GM18873 (cell line): ENCODE data around the gene AP4S1.
"Not testable (repeated sequence)": the region's sequence is repeated elsewhere in the genome, so short reads cannot be mapped to it uniquely, and the experiment has no call there.

Source experiments
- ATAC-seq: cut with Tn5 transposase; IDR thresholded peaks from one replicate; pipeline ENCODE4 v1.9.1; 2021; ENCODE audit warnings: mild to moderate bottlenecking, moderate library complexity, moderate number of reproducible peaks; ENCODE audit not compliant: unreplicated experiment, low FRiP score

AP4S1 gene, protein sequence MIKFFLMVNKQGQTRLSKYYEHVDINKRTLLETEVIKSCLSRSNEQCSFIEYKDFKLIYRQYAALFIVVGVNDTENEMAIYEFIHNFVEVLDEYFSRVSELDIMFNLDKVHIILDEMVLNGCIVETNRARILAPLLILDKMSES

DNA sequence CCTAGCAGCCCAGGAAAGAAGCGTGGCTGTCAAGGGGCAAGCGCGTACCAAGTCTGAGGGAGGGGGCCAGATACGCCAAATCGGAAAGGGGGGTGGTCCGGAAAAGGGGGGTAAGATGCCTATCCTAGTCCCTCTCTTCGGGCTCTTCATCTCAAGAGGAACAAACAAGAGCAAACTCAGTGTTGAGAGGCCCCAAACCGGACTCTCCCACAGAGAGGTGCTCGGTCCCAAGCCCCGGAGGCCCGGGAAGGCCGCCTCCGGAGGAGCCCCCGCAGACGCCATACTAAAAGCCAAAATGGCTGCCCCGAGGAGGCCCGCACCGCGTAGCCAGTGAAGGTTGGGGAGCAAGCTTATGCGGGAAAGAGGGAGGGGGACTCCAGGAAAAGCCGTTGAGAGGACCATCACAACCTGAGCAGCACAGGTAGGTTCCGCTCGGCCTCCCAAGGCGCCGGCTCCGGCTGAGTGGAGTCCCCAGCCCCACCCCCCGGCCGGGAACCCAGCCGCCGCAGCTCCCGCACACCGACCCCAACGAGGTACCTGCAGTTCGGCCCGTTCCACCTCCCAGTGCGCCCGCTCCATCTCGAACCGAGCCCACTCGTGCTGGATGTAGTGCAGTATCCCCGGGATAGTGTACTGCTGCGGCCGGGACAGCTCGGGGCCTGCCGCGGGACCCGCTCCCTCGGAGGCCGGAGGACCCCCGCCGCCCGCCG is at the start of gene AP4S1:
Gene AP4S1 (plus strand): TSS at position 283 of the 710 bp plus-strand sequence. CDS start 40,548 bp downstream, outside the sequence.
- no peak for ATAC-seq

DNA sequence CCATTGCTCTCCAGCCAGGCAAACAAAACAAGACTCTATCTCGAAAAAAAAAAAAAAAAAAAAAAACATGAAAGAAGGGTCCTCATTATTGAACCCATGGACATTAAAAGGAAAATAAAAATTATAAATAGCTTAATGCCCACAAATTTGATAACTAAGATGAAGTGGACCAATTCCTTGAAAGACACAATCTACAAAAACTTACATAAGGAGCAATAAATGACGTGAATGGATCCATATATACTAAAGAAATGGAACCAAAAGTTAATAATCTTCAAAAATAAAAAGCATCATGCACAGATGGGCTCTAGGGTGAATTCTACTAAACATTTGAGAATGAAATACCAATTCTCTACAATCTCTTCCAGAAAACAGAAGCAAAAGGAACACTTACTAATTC is 47.7 kb upstream of the AP4S1 start:
- ATAC-seq: no peak

DNA sequence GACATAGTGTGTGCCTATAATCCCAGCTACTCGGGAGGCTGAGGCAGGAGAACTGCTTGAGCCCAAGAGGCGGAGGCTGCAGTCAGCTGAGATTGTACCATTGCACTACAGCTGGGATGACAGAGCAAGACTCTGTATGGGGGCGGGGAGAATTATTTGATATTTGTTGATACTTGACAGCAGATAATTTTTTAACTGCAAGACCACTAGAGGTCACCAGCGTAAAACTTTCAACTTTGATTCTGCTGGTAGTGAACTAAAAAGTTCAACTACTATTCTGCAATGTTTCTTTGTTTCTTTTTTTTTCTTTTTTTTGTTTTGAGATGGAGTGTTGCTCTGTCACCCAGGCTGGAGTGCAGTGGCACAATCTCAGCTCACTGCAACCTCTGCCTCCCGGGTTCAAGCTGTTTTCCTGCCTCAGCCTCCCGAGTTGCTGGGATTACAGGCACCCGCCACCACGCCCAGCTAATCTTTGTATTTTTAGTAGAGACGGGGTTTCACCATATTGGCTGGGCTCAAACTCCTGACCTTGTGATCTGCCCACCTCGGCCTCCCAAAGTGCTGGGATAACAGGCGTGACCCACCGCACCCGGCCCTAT is 45.2 kb upstream of the AP4S1 start:
- ATAC-seq: not testable (repeated sequence)

DNA sequence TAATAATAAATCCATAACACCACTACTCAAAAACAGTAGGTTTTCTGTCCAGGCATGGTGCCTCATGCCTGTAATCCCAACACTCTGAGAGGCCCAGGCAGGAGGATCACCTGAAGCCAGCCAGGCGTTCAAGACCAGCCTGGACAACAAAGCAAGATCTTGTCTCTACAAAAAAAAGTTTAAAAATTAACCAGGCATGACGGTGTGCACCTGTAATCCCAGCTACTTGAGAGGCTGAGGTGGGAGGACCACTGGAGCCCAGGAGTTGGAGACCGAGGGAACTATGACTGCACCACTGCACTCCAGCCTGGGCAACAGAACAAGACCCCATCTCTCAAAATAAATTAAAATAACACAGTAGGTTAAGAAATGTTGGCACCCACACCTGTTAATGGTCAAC is 44.5 kb upstream of the AP4S1 start:
- ATAC-seq: no peak

DNA sequence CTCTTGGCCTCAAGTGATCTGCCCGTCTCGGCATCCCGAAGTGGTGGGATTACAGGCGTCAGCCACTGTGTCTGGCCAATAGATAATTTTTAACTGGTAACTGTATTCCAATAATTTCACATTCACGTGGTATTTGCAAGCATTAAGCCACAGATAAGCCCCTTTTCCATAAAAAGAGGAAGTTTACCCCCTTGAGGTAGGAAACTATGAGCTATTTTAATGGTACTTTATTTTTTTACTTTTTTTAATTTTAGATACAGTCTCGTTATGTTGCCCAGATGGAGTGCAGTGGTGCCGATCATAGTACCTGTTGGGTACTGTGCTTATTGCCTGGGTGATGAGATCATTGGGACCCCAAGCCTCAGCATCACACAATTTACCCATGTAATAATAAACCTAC is 42.9 kb upstream of the AP4S1 start:
- no peak for ATAC-seq

DNA sequence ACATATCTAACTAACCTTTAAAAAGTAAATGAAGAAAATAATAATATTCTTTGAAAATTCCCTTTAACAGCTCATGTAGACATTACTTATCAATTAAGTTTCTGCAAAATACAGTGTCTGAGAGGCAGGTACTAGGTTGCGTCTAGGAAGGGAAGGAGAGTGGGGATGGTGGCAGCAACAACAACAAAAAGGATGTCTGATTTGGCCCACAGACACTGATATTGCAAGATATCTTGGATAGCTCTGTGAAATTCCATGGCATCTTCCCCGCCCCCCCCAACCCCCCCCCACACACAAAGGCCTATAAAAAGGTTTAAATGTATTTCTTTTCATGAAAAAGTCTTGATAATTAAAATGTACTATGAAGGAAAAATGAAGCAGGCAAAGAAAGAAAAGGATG is 41.6 kb upstream of the AP4S1 start:
- ATAC-seq: no peak

DNA sequence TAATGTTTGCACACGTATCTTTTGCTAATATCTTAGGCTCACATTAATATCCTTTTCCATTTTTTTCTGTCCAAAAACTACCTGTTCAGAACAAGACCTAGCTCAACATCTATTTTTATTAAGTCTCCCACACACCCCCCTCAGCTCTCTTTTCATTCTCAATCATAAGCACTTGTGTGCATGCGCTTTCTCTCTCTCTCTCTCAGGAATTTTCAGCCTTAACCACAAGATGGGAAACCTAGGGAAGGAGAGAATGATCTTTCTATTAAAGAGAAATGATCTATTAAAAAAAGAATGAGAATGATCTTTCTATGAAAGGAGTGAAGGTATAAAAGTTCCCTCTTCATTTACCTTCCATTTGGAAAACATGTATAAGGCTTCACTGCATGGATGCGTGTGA is 39.7 kb upstream of the AP4S1 start:
- no peak for ATAC-seq

DNA sequence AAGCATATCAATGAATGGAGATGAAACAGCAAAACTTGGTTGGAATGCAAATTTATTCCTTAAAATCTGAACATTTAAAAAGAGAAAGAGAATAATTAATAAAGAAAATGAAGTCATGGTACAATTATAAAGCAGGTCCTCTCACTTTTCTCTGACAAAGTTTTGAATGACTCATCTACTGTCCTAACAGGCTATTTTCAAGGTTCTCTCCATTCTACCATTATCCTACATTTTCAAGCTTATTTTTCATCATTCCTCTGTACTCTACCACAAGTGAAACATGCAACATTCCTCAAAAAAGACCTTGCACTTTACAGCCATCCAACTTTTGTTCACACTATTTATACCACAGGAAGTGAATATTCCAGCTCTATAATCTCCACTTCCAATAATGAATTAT is 36.9 kb upstream of the AP4S1 start:
- ATAC-seq: no peak

DNA sequence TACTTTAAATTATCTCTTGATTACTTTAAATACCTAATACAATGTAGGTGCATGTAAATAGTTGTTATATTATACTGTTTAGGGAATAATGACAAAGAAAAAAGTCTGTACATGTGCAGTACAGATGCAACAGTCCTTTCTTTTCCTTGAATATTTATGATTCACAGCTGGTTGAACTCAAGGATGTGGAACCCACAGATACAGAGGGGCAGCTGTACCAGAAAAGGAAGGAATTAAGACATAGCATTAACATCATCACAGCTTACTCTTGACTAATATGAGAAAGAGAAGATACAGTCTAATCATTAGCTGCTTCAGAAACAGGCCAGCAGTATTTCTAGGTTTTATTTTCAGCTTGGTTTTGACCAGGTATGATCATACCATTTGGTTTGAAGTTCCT is 34.7 kb upstream of the AP4S1 start:
- ATAC-seq: no peak

DNA sequence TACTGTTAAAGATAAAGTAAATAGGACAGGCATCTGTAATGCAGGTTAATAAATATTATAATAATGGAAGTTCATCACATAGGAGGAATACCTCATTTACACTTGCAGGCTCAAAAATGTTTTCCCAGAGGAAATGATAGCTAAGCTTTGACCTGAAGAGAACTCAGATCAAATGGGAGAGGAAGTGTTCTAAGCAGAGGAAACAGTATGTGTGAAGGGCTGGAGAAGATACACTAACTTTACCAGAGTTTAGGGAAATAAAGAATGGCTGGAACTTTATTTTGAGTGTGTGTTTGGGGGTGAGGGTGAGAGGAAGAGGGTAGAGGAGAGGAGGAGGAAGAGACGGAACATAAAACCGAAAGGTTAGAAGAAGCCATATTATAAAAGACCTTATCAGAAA is 34.0 kb upstream of the AP4S1 start:
- no peak for ATAC-seq

DNA sequence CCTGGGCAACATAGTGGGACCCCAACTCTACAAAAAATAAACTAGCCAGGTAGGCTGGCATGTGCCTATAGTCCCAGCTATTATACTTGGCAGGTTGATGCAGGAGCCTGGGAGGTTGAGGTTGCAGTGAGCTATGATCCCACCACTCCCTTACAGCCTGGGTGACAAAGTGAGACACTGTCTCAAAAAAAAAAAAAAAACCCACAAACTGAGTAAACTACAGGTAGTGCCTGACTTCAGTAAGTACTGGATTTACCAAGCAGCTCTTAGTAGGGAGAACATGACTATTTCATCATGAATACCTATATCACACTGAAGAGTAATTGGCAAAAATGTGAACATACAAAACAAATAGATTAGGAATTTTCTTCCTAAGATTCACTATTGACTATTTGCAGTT is 32.4 kb upstream of the AP4S1 start:
- no peak for ATAC-seq

DNA sequence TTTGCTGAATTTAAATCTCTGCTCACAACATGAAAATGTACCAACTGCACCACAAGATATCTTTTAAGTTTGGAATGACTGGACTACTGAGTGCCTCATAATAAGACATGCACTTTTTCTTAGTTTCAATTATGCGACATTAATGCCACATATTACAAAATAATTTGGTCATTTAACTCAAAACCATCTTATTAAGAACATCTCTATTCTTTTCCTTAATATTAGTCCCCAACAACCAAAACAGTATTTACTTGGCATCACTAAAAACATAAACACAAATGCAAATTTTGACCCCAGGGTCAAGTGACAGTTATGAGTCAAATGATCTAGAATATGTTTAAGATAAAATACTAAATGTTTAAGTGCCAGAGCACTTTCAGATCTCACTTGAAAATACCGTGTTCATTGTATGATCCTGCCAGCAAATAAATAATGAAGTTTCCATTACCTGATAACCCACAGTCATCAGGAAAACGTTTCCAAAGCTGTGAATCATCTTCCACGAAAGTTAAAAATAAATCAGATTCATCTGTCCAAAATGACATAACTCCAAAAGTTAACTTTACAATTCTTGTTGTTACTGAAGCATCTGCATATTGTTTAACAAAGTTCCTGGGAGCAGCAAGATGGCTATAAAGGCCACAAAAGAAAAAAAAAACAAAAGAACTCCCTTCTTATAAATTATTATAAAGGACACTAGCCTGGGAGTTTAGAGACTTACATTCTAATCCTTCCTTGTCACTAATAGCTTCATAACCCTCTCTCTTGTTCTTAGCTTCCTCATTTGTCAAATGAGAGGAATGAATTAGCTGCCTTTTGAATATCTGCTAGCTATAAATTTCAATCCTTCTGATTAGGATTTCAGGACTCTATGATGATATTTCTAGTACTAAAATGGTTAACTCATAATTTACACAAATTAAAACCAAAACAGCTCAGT is 30.5 kb upstream of the AP4S1 start:
- ATAC-seq: peak; percentile 69

DNA sequence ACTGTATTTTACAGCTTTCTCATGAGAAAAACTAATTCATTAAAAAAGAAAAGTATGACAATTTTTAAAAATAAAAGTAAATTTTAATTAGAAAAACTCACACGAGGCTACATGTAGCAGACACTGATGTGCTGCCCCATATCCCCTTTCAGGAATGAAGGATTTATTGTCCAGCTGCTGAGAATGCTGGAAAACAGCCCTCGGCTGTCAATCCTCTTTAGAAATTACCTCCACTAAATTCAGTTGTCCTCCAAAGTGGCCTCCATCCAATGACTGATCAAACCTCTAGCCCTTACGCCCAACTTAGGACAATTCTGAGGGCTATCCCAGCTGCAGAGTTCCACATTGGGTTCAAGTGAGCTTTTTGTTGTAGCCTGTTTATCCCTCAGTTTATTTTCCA is 29.8 kb upstream of the AP4S1 start:
- no peak for ATAC-seq

DNA sequence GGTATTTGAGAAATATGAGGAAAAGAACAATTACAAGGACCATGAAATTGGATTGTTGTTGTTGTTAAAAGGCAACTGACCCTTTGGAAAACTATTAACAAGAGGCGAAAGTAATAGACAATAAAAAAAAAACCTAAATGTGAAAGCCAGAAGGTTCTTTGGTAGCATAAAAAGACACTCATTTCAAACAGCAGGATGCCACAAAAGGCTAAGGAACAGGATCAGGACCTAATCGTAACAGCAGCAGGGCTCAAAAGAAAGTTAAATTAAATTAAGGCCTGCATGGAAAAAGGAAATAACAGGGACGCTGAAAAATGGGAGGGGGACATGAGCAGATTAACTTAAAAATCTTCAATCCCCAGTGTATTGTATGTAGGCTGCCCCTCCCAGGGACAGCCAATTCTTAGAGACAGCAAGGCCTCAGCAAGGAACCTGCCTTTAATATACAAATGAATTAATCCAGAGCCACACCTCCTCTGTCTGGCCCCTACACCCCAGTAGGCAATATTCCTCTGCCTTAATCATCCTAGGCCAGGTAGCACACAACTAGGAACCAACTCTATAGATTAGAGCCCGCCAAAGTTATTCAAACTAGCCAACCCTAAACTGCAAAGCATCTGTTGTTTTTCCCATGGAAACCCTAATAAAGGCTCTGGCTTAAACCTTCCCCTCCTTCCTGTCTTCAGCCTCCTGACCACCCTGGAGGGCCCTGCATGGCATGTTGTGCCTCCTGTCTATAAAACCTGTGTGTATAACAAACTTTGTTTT is 28.4 kb upstream of the AP4S1 start:
- ATAC-seq: no peak

DNA sequence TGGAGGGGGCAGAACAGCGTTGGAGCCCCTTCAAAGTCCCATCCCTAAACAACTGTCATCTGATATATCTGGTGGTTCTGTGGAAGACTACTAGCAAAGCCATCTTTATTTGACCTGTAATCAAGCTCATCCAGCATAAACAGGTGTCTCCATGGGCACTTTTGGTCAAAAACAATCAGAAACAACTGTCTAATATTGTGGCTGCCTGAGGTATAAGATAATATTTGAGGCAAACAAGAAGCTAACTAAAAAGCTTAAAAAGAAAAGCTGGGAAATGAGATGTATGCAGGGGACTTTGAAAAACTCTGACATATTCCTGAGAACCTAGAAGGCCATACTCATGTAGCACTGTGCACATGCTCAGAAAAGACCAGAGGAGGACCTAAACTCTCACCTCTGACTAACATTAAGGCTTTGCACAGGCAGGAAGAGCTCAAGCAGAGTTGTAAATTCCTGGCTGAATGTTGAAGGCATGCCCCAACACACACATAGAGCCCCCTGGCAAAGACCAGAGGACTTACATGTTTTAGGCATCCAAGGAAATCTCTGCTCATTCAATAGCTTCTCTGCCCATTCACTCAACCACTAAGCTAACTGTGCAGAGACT is 27.2 kb upstream of the AP4S1 start:
- ATAC-seq: no peak

DNA sequence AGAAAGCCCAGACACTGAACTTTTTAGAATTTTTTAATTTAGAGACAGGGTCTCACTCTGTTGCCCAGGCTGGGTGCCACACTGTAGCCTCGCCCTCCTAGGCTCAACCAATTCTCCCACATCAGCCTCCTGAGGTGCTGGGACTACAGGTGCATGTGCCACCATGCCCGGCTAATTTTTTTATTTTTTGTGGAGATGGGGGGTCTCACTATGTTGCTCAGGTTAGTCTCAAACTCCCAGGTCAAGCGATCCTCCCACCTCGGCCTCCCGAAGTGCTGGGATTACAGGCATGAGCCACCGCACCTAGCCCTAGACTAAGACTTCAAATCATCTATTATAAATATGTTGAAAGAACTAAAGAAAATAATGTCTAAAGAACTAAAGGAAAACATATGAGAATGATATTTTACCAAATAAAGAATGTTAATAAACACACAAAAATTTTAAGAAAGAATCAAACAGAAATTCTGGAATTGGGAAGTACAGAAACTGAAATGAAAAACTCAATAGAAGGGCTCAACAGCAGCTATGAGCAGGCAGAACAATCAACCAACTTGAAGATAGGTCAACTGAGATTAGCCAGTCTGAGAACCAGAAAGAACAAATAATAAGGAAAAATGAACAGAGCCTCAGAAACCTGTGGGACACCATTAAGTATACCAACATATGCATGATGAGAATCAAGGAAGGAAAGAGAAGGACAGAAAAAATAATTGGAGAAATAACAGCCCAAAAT is 26.2 kb upstream of the AP4S1 start:
- ATAC-seq: no peak

DNA sequence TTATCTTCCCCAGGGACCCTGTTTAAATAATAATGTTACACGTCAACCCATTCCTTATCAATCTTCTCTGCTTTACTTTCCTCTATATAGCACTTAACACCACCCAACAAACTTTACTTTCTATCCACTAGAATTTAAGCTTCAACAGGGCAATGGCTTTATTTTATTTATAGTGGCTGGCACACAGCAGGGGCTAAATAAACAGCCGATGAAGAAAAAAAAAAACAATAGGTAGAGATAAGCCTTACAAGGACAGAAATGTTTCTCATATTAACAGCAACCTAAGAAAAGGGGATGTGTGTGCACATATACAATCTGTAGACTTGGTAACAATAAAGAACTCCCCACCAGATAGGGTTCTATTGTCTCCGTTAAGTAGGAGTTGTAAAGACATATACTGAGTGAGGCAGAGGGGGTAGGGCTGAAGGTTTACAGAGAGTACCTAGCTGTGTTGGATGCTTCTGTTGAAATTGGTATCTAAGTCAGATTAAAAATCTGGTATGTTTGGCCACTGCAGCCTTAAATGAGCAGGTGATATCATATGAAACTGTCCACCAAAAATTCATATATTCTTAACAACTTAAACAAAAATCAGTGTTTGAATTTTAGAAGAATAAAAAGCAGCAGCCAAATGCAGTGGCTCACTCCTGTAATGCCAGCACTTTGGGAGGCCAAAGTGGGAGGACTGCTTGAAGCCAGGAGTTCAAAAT is 24.7 kb upstream of the AP4S1 start:
- no peak for ATAC-seq

DNA sequence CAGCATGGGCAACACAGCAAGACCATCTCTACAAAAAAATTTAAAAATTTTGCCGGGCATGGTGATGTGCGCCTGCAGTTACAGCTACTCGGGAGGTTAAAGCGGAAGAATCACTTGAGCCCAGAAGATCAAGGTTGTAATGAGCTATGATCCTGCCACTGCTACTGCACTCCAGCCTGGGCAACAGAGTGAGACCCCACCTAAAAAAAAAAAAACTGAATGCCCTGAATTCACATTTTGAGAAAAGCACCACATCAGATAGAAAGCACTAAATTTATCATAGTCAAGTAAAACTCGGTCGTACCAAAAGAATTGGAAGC is 24.1 kb upstream of the AP4S1 start:
- ATAC-seq: no peak

DNA sequence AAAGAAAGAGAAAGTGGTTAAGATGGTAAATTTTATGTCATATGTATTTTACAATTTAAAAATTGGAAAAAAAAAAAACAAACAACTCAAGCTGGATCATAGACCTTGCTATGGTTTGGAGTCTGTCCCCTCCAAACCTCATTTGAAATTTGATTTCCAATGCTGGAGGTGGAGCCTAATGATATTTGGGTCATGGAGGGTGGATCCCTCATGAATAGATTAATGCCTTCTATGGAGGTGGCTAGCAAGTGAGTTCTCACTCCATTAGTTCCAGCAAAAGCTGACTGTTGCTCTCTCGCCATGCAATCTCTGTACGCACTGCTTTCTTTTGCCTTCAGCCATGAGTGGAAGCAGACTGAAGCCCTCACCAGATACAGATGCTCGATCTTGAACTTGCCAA is 22.2 kb upstream of the AP4S1 start:
- no peak for ATAC-seq
